Panc1 (cell line): ENCODE data around the gene BICRAL. TPM values are rescaled to one million over a fixed set of nuclear protein-coding genes. Genes with fewer than 3 reads are reported as not detected.

Experiments
- ATAC-seq: fragments of 200-7000 bp; cut with Tn5 transposase; 2 replicates; pipeline ENCODE4 v1.9.1; 2020; ENCODE audit warnings: mild to moderate bottlenecking, moderate library complexity
- BruUV-seq: library from RNA; stranded (reverse); fragments of 400-500 nt; replicated peaks from 2 replicates; lab custom pipeline; 2021; lab: Mats Ljungman, UMichigan
- CTCF ChIA-PET: fragments of 300-600 bp; sonication (Branson Sonifier 250); formaldehyde crosslinking; loops from one replicate; lab custom pipeline; 2022; ENCODE audit warnings: antibody characterized with exemption; lab: Charles Lee
- POLR2A ChIA-PET: fragments of 300-600 bp; sonication (Branson Sonifier 250); formaldehyde crosslinking; loops from one replicate; lab custom pipeline; 2022; ENCODE audit warnings: antibody characterized with exemption; lab: Charles Lee
- DNase-seq: peaks from one replicate; pipeline ENCODE4 v3.0.0-alpha.2; 2010; ENCODE audit warnings: low read depth, low spot score
- H3K27ac ChIP-seq: 2 replicates; pipeline ENCODE4 v1.5.1; 2011; ENCODE audit warnings: mild to moderate bottlenecking, low read length, inconsistent platforms
- H3K27me3 ChIP-seq: fragments of 200-500 bp; sonication (Bioruptor generic); 2 replicates; pipeline ENCODE4 v1.6.0; 2014; ENCODE audit warnings: low read length, inconsistent platforms; ENCODE audit not compliant: control insufficient read depth, insufficient read depth
- H3K36me3 ChIP-seq: fragments of 200-500 bp; sonication (Bioruptor generic); 2 replicates; pipeline ENCODE4 v1.5.1; 2014; ENCODE audit warnings: inconsistent platforms, mild to moderate bottlenecking, low read length, moderate library complexity; ENCODE audit not compliant: control insufficient read depth, insufficient read depth
- H3K4me1 ChIP-seq: 2 replicates; pipeline ENCODE4 v1.5.1; 2011; ENCODE audit warnings: inconsistent platforms, mild to moderate bottlenecking, low read length, moderate library complexity; ENCODE audit not compliant: control insufficient read depth, insufficient read depth
- H3K4me3 ChIP-seq, 2 experiments: 2 replicates each; pipeline ENCODE4 v1.5.1; 2011 to 2012; ENCODE audit warnings: low read depth in 2 of 2, low read length in 2 of 2, mild to moderate bottlenecking in 2 of 2, inconsistent platforms in 1 of 2, moderate library complexity in 1 of 2
- H3K9me3 ChIP-seq: fragments of 200-500 bp; sonication (Bioruptor generic); 2 replicates; pipeline ENCODE4 v1.5.1; 2014; ENCODE audit warnings: low read depth, mild to moderate bottlenecking, inconsistent platforms, low read length, moderate library complexity; ENCODE audit not compliant: control insufficient read depth, insufficient read depth
- CTCF ChIP-seq: fragments of 450-650 bp; IDR thresholded peaks from 2 replicates; pipeline ENCODE4 v1.5.1; 2017; ENCODE audit warnings: mild to moderate bottlenecking
- POLR2AphosphoS5 ChIP-seq: IDR thresholded peaks from 2 replicates; pipeline ENCODE4 v1.6.1; 2012; ENCODE audit warnings: mild to moderate bottlenecking, low read depth, low read length, moderate library complexity
- REST ChIP-seq, 2 experiments: IDR thresholded peaks; 2 replicates each; pipeline ENCODE4 v1.6.1; 2011 to 2012; ENCODE audit warnings: low read depth in 2 of 2, control low read depth in 1 of 2, low read length in 1 of 2, mild to moderate bottlenecking in 1 of 2, moderate library complexity in 1 of 2; ENCODE audit not compliant: insufficient read depth in 1 of 2
- SIN3A ChIP-seq: IDR thresholded peaks from 2 replicates; pipeline ENCODE4 v1.6.1; 2012; ENCODE audit warnings: low read depth, mild to moderate bottlenecking, low read length, moderate library complexity, borderline replicate concordance; ENCODE audit not compliant: insufficient read depth
- TCF7L2 ChIP-seq: IDR thresholded peaks from 2 replicates; pipeline ENCODE4 v1.6.1; 2011; ENCODE audit warnings: mild to moderate bottlenecking, low read depth, low read length, inconsistent platforms
- in situ Hi-C: cut with HindIII; loops from 2 replicates; pipeline ENCODE4 v1.10.0; 2016; ENCODE audit warnings: low sequenced_read_pairs, low pct_unique_long_range_greater_than_20kb
- intact Hi-C: fragments of 100-400 bp; cut with micrococcal nuclease; formaldehyde crosslinking; loops from one replicate; pipeline ENCODE4 v1.10.0; 2022; ENCODE audit not compliant: unreplicated experiment
- total RNA-seq: library from RNA; stranded (reverse); gene quantifications from one replicate; pipeline ENCODE4 v1.2.1, GENCODE V29; 2021; ENCODE audit not compliant: unreplicated experiment

BICRAL gene
- total RNA-seq, 1 experiment from 2014 or later, result 12.9 TPM

GRCh38 chr6:42762950-42763349 lies 18.9 kb upstream of the BICRAL start:
- no peak overlapping the region for H3K27ac ChIP-seq
- H3K27me3 ChIP-seq, result no peaks in the 10 kb centered on the region
- ChIA-PET POLR2A (interaction anchor here (0.6 to 0.8 kb wide), 2 partner anchors 18 to 19 kb away, joined by 3 to 19 read pairs; partner anchors contain the start of gene BICRAL), CTCF (no interaction called here)
- intact Hi-C loops (no loop called here), in situ Hi-C loops (no loop called here)
- ATAC-seq (no peak), DNase-seq (no peak)
- peaks cover 13% of the 10 kb centered on the region for H3K4me1 ChIP-seq
- no peak overlapping the region for H3K4me3 ChIP-seq
- no peaks in the 10 kb centered on the region for H3K36me3 ChIP-seq
- TF ChIP-seq REST (IDR thresholded peaks at IDR 0.05; ENCODE audit: insufficient read depth in 1 of 2, low read depth in 2 of 2, low read length in 1 of 2), result no peak
- TF ChIP-seq SIN3A, result no peak
- TF ChIP-seq CTCF, result no peak
- no peak for TF ChIP-seq TCF7L2
- TF ChIP-seq POLR2AphosphoS5, result no peak
- H3K9me3 ChIP-seq, result no peaks in the 10 kb centered on the region
- BruUV-seq, result no TSS peak

GRCh38 chr6:42764911-42765648 lies 16.8 kb upstream of the BICRAL start:
- no TSS peak for BruUV-seq
- POLR2A ChIA-PET, result interaction anchor here (0.5 to 0.6 kb wide), 3 partner anchors 17 to 164 kb away, joined by 3 to 6 read pairs (median 4); partner anchors contain the start of genes BICRAL and CNPY3

More at GRCh38 chr6:42764911-42765648, 16.8 kb upstream of the BICRAL start:
- no peak for DNase-seq
- Histone ChIP-seq H3K4me1 (peaks cover 13% of the 10 kb centered on the region), H3K36me3 (no peaks in the 10 kb centered on the region), H3K4me3 (no peak overlapping the region), H3K27me3 (no peaks in the 10 kb centered on the region), H3K27ac (no peak overlapping the region), H3K9me3 (no peaks in the 10 kb centered on the region)
- ATAC-seq, result no peak
- CTCF ChIA-PET, result no interaction called here
- intact Hi-C loops (no loop called here), in situ Hi-C loops (no loop called here)
- TF ChIP-seq TCF7L2 (no peak), POLR2AphosphoS5 (no peak), CTCF (no peak), REST (IDR thresholded peaks at IDR 0.05; ENCODE audit: insufficient read depth in 1 of 2, low read depth in 2 of 2, low read length in 1 of 2) (no peak), SIN3A (no peak)
